NCI-H345 treated with DMSO at 0.1 percent for 48 hours (cell line): Measurements from ENCODE around the gene CHRNE.
"Not testable (repeated sequence)": the region's sequence is repeated elsewhere in the genome, so short reads cannot be mapped to it uniquely, and the experiment has no call there.

Experiments
- DNase-seq: peaks from one replicate; lab custom pipeline; 2025; ENCODE audit not compliant: unreplicated experiment; lab: John Stamatoyannopoulos, UW

The CHRNE gene

GRCh38 chr17:4939796-4940554 is 37.1 kb upstream of the CHRNE start, which contains the start of the genes RNF167 and SLC25A11:
TSS of gene RNF167 (plus strand) at chr17:4940268. CDS start at chr17:4940910, 642 bp downstream.
TSS of gene SLC25A11 (minus strand) at chr17:4940046. CDS start at chr17:4939910, 136 bp downstream.
- peak; percentile 94 for DNase-seq

GRCh38 chr17:4939546-4939795 is 36.6 kb upstream of the CHRNE start:
- DNase-seq: no peak

- DNase-seq: no peak
These were observed 36.0 kb upstream of the CHRNE start for GRCh38 chr17:4938688-4939545.

GRCh38 chr17:4938069-4938491 is 35.2 kb upstream of the CHRNE start:
- DNase-seq: no peak

GRCh38 chr17:4937553-4937952 is 34.7 kb upstream of the CHRNE start:
- DNase-seq: no peak

- no peak for DNase-seq
These were observed 33.5 kb upstream of the CHRNE start for GRCh38 chr17:4936436-4936835.

- no peak for DNase-seq
These were observed 32.8 kb upstream of the CHRNE start for GRCh38 chr17:4935650-4936049.

GRCh38 chr17:4934173-4934979 is 31.5 kb upstream of the CHRNE start:
- no peak for DNase-seq

GRCh38 chr17:4933646-4934045 is 30.7 kb upstream of the CHRNE start:
- DNase-seq: no peak

GRCh38 chr17:4932756-4933155 is 29.9 kb upstream of the CHRNE start:
- DNase-seq: no peak

- no peak for DNase-seq
These were observed 29.1 kb upstream of the CHRNE start, which contains the start of gene GP1BA for GRCh38 chr17:4931963-4932362. TSS of gene GP1BA (plus strand) at chr17:4932277. CDS start at chr17:4932605, 328 bp downstream.

GRCh38 chr17:4928881-4929280 is 26.0 kb upstream of the CHRNE start:
- DNase-seq: no peak

GRCh38 chr17:4926577-4927335 is 23.9 kb upstream of the CHRNE start:
- DNase-seq: not testable (repeated sequence)

- no peak for DNase-seq
These were observed 18.4 kb upstream of the CHRNE start for GRCh38 chr17:4921320-4921719.

- DNase-seq: no peak
These were observed 17.6 kb upstream of the CHRNE start for GRCh38 chr17:4920351-4921048.

- DNase-seq: no peak
These were observed 16.7 kb upstream of the CHRNE start for GRCh38 chr17:4919511-4920047.

GRCh38 chr17:4914551-4914950 is 11.7 kb upstream of the CHRNE start:
- not testable (repeated sequence) for DNase-seq

- DNase-seq: no peak
These were observed 11.1 kb upstream of the CHRNE start for GRCh38 chr17:4913994-4914393.

- DNase-seq: peak; percentile 32
These were observed 6.0 kb upstream of the CHRNE start for GRCh38 chr17:4908711-4909496.
